ENCODE data around the gene ASPA. TPM values are rescaled to one million over a fixed set of nuclear protein-coding genes. Genes with fewer than 3 reads are reported as not detected.
"Not testable (repeated sequence)": the region's sequence is repeated elsewhere in the genome, so short reads cannot be mapped to it uniquely, and the experiment has no call there.

ASPA gene
- polyA plus RNA-seq (2013, experiment 1 of 2) = not detected
- polyA plus RNA-seq (2013, experiment 2 of 2) = not detected

GRCh38 chr17:3475812-3476610, at the start of gene ASPA:
Gene ASPA (plus strand): TSS chr17:3475997. CDS start chr17:3476160, 163 bp downstream.
- WGBS, 2 experiments (ENCODE audit: insufficient coverage in 2 of 2) = 79 to 89% methylated on average over 4 of the region's 7 CpGs
- H3K36me3 ChIP-seq (ENCODE audit: control insufficient read depth, insufficient read depth, low read length) = no peaks in the 10 kb centered on the region

GRCh38 chr17:3433215-3433614, 42.6 kb upstream of the ASPA start:
- H3K4me3 ChIP-seq (ENCODE audit: extremely low read depth, insufficient read depth, low read length, poor library complexity, severe bottlenecking); H3K27ac ChIP-seq (ENCODE audit: low read depth, low read length, severe bottlenecking); H3K9me3 ChIP-seq (ENCODE audit: control insufficient read depth, low read length); H3K36me3 ChIP-seq (ENCODE audit: control insufficient read depth, insufficient read depth, low read length); H3K4me1 ChIP-seq (ENCODE audit: control insufficient read depth, insufficient read depth, low read length, poor library complexity, severe bottlenecking): not testable (repeated sequence)
- 25 to 29% methylated on average over 5 to 6 of the region's 7 CpGs for WGBS, 2 experiments (ENCODE audit: insufficient coverage in 2 of 2)

More at GRCh38 chr17:3475812-3476610, at the start of gene ASPA:
- no peak within 1 kb of the TSS for H3K4me3 ChIP-seq (ENCODE audit: extremely low read depth, insufficient read depth, low read length, poor library complexity, severe bottlenecking)
- no peaks in the 10 kb centered on the region for H3K4me1 ChIP-seq (ENCODE audit: control insufficient read depth, insufficient read depth, low read length, poor library complexity, severe bottlenecking)
- H3K9me3 ChIP-seq (ENCODE audit: control insufficient read depth, low read length) = no peaks in the 10 kb centered on the region
- no peak within 1 kb of the TSS for H3K27ac ChIP-seq (ENCODE audit: low read depth, low read length, severe bottlenecking)

GRCh38 chr17:3433741-3434140, 42.1 kb upstream of the ASPA start, which contains the start of gene OR1E2:
Gene OR1E2 (minus strand): TSS chr17:3433841. CDS start chr17:3433841, 0 bp downstream.
- Histone ChIP-seq H3K4me1 (ENCODE audit: control insufficient read depth, insufficient read depth, low read length, poor library complexity, severe bottlenecking) (no peaks in the 10 kb centered on the region), H3K9me3 (ENCODE audit: control insufficient read depth, low read length) (peaks cover 4% of the 10 kb centered on the region), H3K4me3 (ENCODE audit: extremely low read depth, insufficient read depth, low read length, poor library complexity, severe bottlenecking) (no peak within 1 kb of the TSS), H3K27ac (ENCODE audit: low read depth, low read length, severe bottlenecking) (no peak within 1 kb of the TSS), H3K36me3 (ENCODE audit: control insufficient read depth, insufficient read depth, low read length) (no peaks in the 10 kb centered on the region)
- 77 to 94% methylated on average over 2 of the region's 3 CpGs for WGBS, 2 experiments (ENCODE audit: insufficient coverage in 2 of 2)

GRCh38 chr17:3438368-3438767, 37.4 kb upstream of the ASPA start:
- Histone ChIP-seq H3K4me3 (ENCODE audit: extremely low read depth, insufficient read depth, low read length, poor library complexity, severe bottlenecking) (no peak overlapping the region), H3K36me3 (ENCODE audit: control insufficient read depth, insufficient read depth, low read length) (no peaks in the 10 kb centered on the region), H3K9me3 (ENCODE audit: control insufficient read depth, low read length) (no peaks in the 10 kb centered on the region), H3K27ac (ENCODE audit: low read depth, low read length, severe bottlenecking) (no peak overlapping the region), H3K4me1 (ENCODE audit: control insufficient read depth, insufficient read depth, low read length, poor library complexity, severe bottlenecking) (no peaks in the 10 kb centered on the region)
- WGBS, 2 experiments (ENCODE audit: insufficient coverage in 2 of 2) = 68 to 75% methylated on average over 1 of the region's 1 CpG

GRCh38 chr17:3440451-3440850, 35.3 kb upstream of the ASPA start:
- Histone ChIP-seq H3K4me1 (ENCODE audit: control insufficient read depth, insufficient read depth, low read length, poor library complexity, severe bottlenecking) (no peaks in the 10 kb centered on the region), H3K36me3 (ENCODE audit: control insufficient read depth, insufficient read depth, low read length) (no peaks in the 10 kb centered on the region), H3K4me3 (ENCODE audit: extremely low read depth, insufficient read depth, low read length, poor library complexity, severe bottlenecking) (no peak overlapping the region), H3K27ac (ENCODE audit: low read depth, low read length, severe bottlenecking) (no peak overlapping the region), H3K9me3 (ENCODE audit: control insufficient read depth, low read length) (no peaks in the 10 kb centered on the region)
- WGBS, 2 experiments (ENCODE audit: insufficient coverage in 2 of 2) = 100% methylated on average over 1 of the region's 2 CpGs; no CpG with 5 or more reads in 1 of the 2 experiments

- 17 to 71% methylated on average over 1 of the region's 2 CpGs for WGBS, 2 experiments (ENCODE audit: insufficient coverage in 2 of 2)
- no peak overlapping the region for H3K4me3 ChIP-seq (ENCODE audit: extremely low read depth, insufficient read depth, low read length, poor library complexity, severe bottlenecking)
- no peak overlapping the region for H3K27ac ChIP-seq (ENCODE audit: low read depth, low read length, severe bottlenecking)
- H3K9me3 ChIP-seq (ENCODE audit: control insufficient read depth, low read length) = no peaks in the 10 kb centered on the region
- H3K36me3 ChIP-seq (ENCODE audit: control insufficient read depth, insufficient read depth, low read length) = no peaks in the 10 kb centered on the region
- H3K4me1 ChIP-seq (ENCODE audit: control insufficient read depth, insufficient read depth, low read length, poor library complexity, severe bottlenecking) = no peaks in the 10 kb centered on the region
Observed at GRCh38 chr17:3447625-3448024, 28.2 kb upstream of the ASPA start.

- 66 to 85% methylated on average over 2 of the region's 2 CpGs for WGBS, 2 experiments (ENCODE audit: insufficient coverage in 2 of 2)
Observed at GRCh38 chr17:3448059-3448665, 27.6 kb upstream of the ASPA start.

GRCh38 chr17:3466355-3466754, 9.4 kb upstream of the ASPA start:
- not testable (repeated sequence) for H3K36me3 ChIP-seq (ENCODE audit: control insufficient read depth, insufficient read depth, low read length); H3K27ac ChIP-seq (ENCODE audit: low read depth, low read length, severe bottlenecking); H3K9me3 ChIP-seq (ENCODE audit: control insufficient read depth, low read length); H3K4me3 ChIP-seq (ENCODE audit: extremely low read depth, insufficient read depth, low read length, poor library complexity, severe bottlenecking); H3K4me1 ChIP-seq (ENCODE audit: control insufficient read depth, insufficient read depth, low read length, poor library complexity, severe bottlenecking)
- WGBS, 2 experiments (ENCODE audit: insufficient coverage in 2 of 2) = no CpG with 5 or more reads among the region's 1 CpG

More at GRCh38 chr17:3448059-3448665, 27.6 kb upstream of the ASPA start:
- Histone ChIP-seq H3K4me3 (ENCODE audit: extremely low read depth, insufficient read depth, low read length, poor library complexity, severe bottlenecking) (no peak overlapping the region), H3K36me3 (ENCODE audit: control insufficient read depth, insufficient read depth, low read length) (no peaks in the 10 kb centered on the region), H3K4me1 (ENCODE audit: control insufficient read depth, insufficient read depth, low read length, poor library complexity, severe bottlenecking) (no peaks in the 10 kb centered on the region), H3K9me3 (ENCODE audit: control insufficient read depth, low read length) (no peaks in the 10 kb centered on the region), H3K27ac (ENCODE audit: low read depth, low read length, severe bottlenecking) (no peak overlapping the region)

- no peaks in the 10 kb centered on the region for H3K4me1 ChIP-seq (ENCODE audit: control insufficient read depth, insufficient read depth, low read length, poor library complexity, severe bottlenecking)
- H3K9me3 ChIP-seq (ENCODE audit: control insufficient read depth, low read length) = no peaks in the 10 kb centered on the region
- no peaks in the 10 kb centered on the region for H3K36me3 ChIP-seq (ENCODE audit: control insufficient read depth, insufficient read depth, low read length)
- 60% methylated on average over 3 of the region's 5 CpGs; no CpG with 5 or more reads in 1 of the 2 experiments for WGBS, 2 experiments (ENCODE audit: insufficient coverage in 2 of 2)
- no peak overlapping the region for H3K27ac ChIP-seq (ENCODE audit: low read depth, low read length, severe bottlenecking)
- H3K4me3 ChIP-seq (ENCODE audit: extremely low read depth, insufficient read depth, low read length, poor library complexity, severe bottlenecking) = no peak overlapping the region
Observed at GRCh38 chr17:3469529-3469928, 6.3 kb upstream of the ASPA start.

- Histone ChIP-seq H3K27ac (ENCODE audit: low read depth, low read length, severe bottlenecking) (no peak within 1 kb of the TSS), H3K4me1 (ENCODE audit: control insufficient read depth, insufficient read depth, low read length, poor library complexity, severe bottlenecking) (no peaks in the 10 kb centered on the region), H3K9me3 (ENCODE audit: control insufficient read depth, low read length) (no peaks in the 10 kb centered on the region), H3K36me3 (ENCODE audit: control insufficient read depth, insufficient read depth, low read length) (no peaks in the 10 kb centered on the region), H3K4me3 (ENCODE audit: extremely low read depth, insufficient read depth, low read length, poor library complexity, severe bottlenecking) (no peak within 1 kb of the TSS)
- WGBS, 2 experiments (ENCODE audit: insufficient coverage in 2 of 2) = 95 to 96% methylated on average over 32 to 37 of the region's 38 CpGs
Observed at GRCh38 chr17:3471599-3471998, 4.2 kb upstream of the ASPA start, which contains the start of gene SPATA22. Gene SPATA22 (minus strand): TSS chr17:3471819. CDS start chr17:3469325, 2,494 bp downstream.

GRCh38 chr17:3472137-3472536, 3.7 kb upstream of the ASPA start:
- Histone ChIP-seq H3K36me3 (ENCODE audit: control insufficient read depth, insufficient read depth, low read length) (no peaks in the 10 kb centered on the region), H3K4me1 (ENCODE audit: control insufficient read depth, insufficient read depth, low read length, poor library complexity, severe bottlenecking) (no peaks in the 10 kb centered on the region), H3K27ac (ENCODE audit: low read depth, low read length, severe bottlenecking) (no peak overlapping the region), H3K9me3 (ENCODE audit: control insufficient read depth, low read length) (no peaks in the 10 kb centered on the region), H3K4me3 (ENCODE audit: extremely low read depth, insufficient read depth, low read length, poor library complexity, severe bottlenecking) (no peak overlapping the region)
- 95% methylated on average over 20 to 21 of the region's 21 CpGs for WGBS, 2 experiments (ENCODE audit: insufficient coverage in 2 of 2)

All from mesodermal cell (in vitro differentiated cells).